GM23338 (cell line): ENCODE measurements around the gene ANKRD11. TPM values are rescaled to one million over a fixed set of nuclear protein-coding genes. Genes with fewer than 3 reads are reported as not detected.

Source experiments
- ATAC-seq: fragments of 200-7000 bp; cut with Tn5 transposase; 3 replicates; pipeline ENCODE4 v1.9.1; 2020
- DNase-seq: peaks from one replicate; pipeline ENCODE4 v3.0.0-alpha.2; 2015; ENCODE audit warnings: low spot score
- H2AFZ ChIP-seq: fragments of 200-600 bp; sonication (generic); 2 replicates; pipeline ENCODE4 v1.8.0; 2016; ENCODE audit warnings: antibody characterized with exemption, mild to moderate bottlenecking, moderate library complexity
- H3F3A ChIP-seq: fragments of 200-600 bp; sonication (generic); replicated peaks from 2 replicates; pipeline ENCODE4 v1.8.0; 2017; ENCODE audit warnings: antibody characterized with exemption, mixed run types, low read depth
- H3K27ac ChIP-seq: fragments of 200-600 bp; sonication (generic); 2 replicates; pipeline ENCODE4 v1.6.1; 2016; ENCODE audit warnings: low read depth
- H3K27me3 ChIP-seq: fragments of 200-600 bp; sonication (generic); 2 replicates; pipeline ENCODE4 v1.8.0; 2016; ENCODE audit warnings: mild to moderate bottlenecking, mixed run types, moderate library complexity; ENCODE audit not compliant: insufficient read depth
- H3K36me3 ChIP-seq: fragments of 200-600 bp; sonication (generic); 2 replicates; pipeline ENCODE4 v1.8.0; 2016; ENCODE audit warnings: mild to moderate bottlenecking; ENCODE audit not compliant: insufficient read depth
- H3K4me1 ChIP-seq: fragments of 200-600 bp; sonication (generic); 2 replicates; pipeline ENCODE4 v1.8.0; 2016; ENCODE audit warnings: mild to moderate bottlenecking, moderate library complexity; ENCODE audit not compliant: insufficient read depth
- H3K4me2 ChIP-seq: fragments of 200-600 bp; sonication (generic); 2 replicates; pipeline ENCODE4 v1.7.1; 2017; ENCODE audit warnings: mixed run types
- H3K4me3 ChIP-seq: fragments of 200-600 bp; sonication (generic); 2 replicates; pipeline ENCODE4 v1.6.1; 2016; ENCODE audit warnings: mixed run types
- H3K79me2 ChIP-seq: fragments of 200-600 bp; sonication (generic); replicated peaks from 2 replicates; pipeline ENCODE4 v1.8.0; 2017; ENCODE audit warnings: mild to moderate bottlenecking; ENCODE audit not compliant: insufficient read depth
- H3K9me2 ChIP-seq: fragments of 200-600 bp; sonication (generic); 2 replicates; pipeline ENCODE4 v1.8.0; 2017; ENCODE audit not compliant: insufficient read depth
- H4K20me1 ChIP-seq: fragments of 200-600 bp; sonication (generic); replicated peaks from 2 replicates; pipeline ENCODE4 v1.8.0; 2017; ENCODE audit warnings: mild to moderate bottlenecking; ENCODE audit not compliant: insufficient read depth
- H3K27ac Mint-ChIP-seq: 2 replicates; pipeline ENCODE4 v1.8.0; 2020; ENCODE audit warnings: inconsistent platforms, mild to moderate bottlenecking, moderate library complexity, mixed read lengths
- H3K27me3 Mint-ChIP-seq: 3 replicates; pipeline ENCODE4 v1.8.0; 2022; ENCODE audit warnings: low read depth, mild to moderate bottlenecking, moderate library complexity, mixed read lengths, inconsistent platforms; ENCODE audit not compliant: insufficient read depth, poor library complexity
- H3K36me3 Mint-ChIP-seq: 3 replicates; pipeline ENCODE4 v1.8.0; 2021; ENCODE audit warnings: low read depth, mild to moderate bottlenecking, inconsistent platforms, moderate library complexity, mixed read lengths
- H3K4me1 Mint-ChIP-seq: 3 replicates; pipeline ENCODE4 v1.8.0; 2020; ENCODE audit warnings: mild to moderate bottlenecking, inconsistent platforms, mixed read lengths
- H3K4me3 Mint-ChIP-seq: 3 replicates; pipeline ENCODE4 v1.8.0; 2021; ENCODE audit warnings: moderate library complexity, mild to moderate bottlenecking, inconsistent platforms, mixed read lengths
- H3K9me3 Mint-ChIP-seq: 3 replicates; pipeline ENCODE4 v1.8.0; 2020; ENCODE audit warnings: moderate library complexity, mild to moderate bottlenecking, inconsistent platforms, mixed read lengths
- CREB1 ChIP-seq: fragments of 250-450 bp; sonication (Bioruptor Pico); IDR thresholded peaks from 2 replicates; pipeline ENCODE4 v1.5.0; 2020; ENCODE audit warnings: low read depth, mild to moderate bottlenecking, moderate library complexity
- EZH2 ChIP-seq: fragments of 200-600 bp; sonication (generic); IDR thresholded peaks from one replicate; pipeline ENCODE4 v1.8.0; 2017; ENCODE audit warnings: antibody characterized with exemption, mild to moderate bottlenecking, low read depth; ENCODE audit not compliant: unreplicated experiment
- EZH2phosphoT487 ChIP-seq: fragments of 200-600 bp; sonication (generic); IDR thresholded peaks from one replicate; pipeline ENCODE4 v1.8.1; 2018; ENCODE audit warnings: antibody characterized with exemption; ENCODE audit not compliant: unreplicated experiment
- JUNB ChIP-seq: IDR thresholded peaks from one replicate; pipeline ENCODE4 v1.6.1; 2016; ENCODE audit warnings: antibody characterized with exemption; ENCODE audit not compliant: unreplicated experiment
- NANOG ChIP-seq: IDR thresholded peaks from 2 replicates; pipeline ENCODE4 v1.6.1; 2016; ENCODE audit warnings: antibody characterized with exemption, borderline replicate concordance
- POLR2AphosphoS5 ChIP-seq: IDR thresholded peaks from 2 replicates; pipeline ENCODE4 v1.6.1; 2016; ENCODE audit warnings: antibody characterized with exemption, low read depth
- REST ChIP-seq: IDR thresholded peaks from one replicate; pipeline ENCODE4 v1.6.1; 2018; ENCODE audit warnings: antibody characterized with exemption; ENCODE audit not compliant: unreplicated experiment
- STAT1 ChIP-seq: IDR thresholded peaks from one replicate; pipeline ENCODE4 v1.6.1; 2016; ENCODE audit warnings: antibody characterized with exemption; ENCODE audit not compliant: unreplicated experiment
- ZNF114 ChIP-seq: fragments of 250-450 bp; sonication (Bioruptor Pico); IDR thresholded peaks from 2 replicates; pipeline ENCODE4 v1.5.0; 2020; ENCODE audit warnings: mild to moderate bottlenecking, moderate library complexity
- ZNF331 ChIP-seq: fragments of 250-450 bp; sonication (Bioruptor Pico); IDR thresholded peaks from 2 replicates; pipeline ENCODE4 v1.5.0; 2020; ENCODE audit warnings: low read depth, mild to moderate bottlenecking, moderate library complexity
- polyA plus RNA-seq: library from polyadenylated mRNA; unstranded; fragments of >200 nt; fragmentation: Nextera tagmentation; extraction: Ambion mirVana; gene quantifications from 2 replicates; pipeline ENCODE4 v1.2.1, GENCODE V29; 2016
- total RNA-seq: library from RNA; depleted of rRNA; stranded (reverse); fragments of >200 nt; shearing (Covaris generic); gene quantifications from 2 replicates; pipeline ENCODE4 v1.2.3, GENCODE V29; 2014
- TF ChIP-seq, protein P1 (sequence below): IDR thresholded peaks from 2 replicates; pipeline ENCODE4 v1.6.1; 2016; ENCODE audit warnings: antibody characterized with exemption
- TF ChIP-seq, protein P2 (sequence below), 2 experiments: fragments of 200-600 bp in 1 of 2; sonication (generic) in 1 of 2; conservative IDR thresholded peaks; 2 replicates each; pipeline versions ENCODE4 v1.5.1 to v1.6.1; 2016 to 2017; ENCODE audit warnings: antibody characterized with exemption in 2 of 2, low read depth in 2 of 2, mild to moderate bottlenecking in 2 of 2, moderate library complexity in 1 of 2
- TF ChIP-seq, protein P3 (sequence below): fragments of 250-450 bp; sonication (Bioruptor Pico); IDR thresholded peaks from 2 replicates; pipeline ENCODE4 v1.5.0; 2020; ENCODE audit warnings: mild to moderate bottlenecking, moderate library complexity

The ANKRD11 gene
- total and polyA plus RNA-seq, 2 experiments from 2014 or later: 130 to 159 TPM

- Histone ChIP-seq H3K27ac (peak overlapping the region; percentile 69; the same call in 1 of the 2 replicates), H3K4me1 (peaks cover 33% of the 10 kb centered on the region), H3K27me3 (no peaks in the 10 kb centered on the region), H3K9me2 (no peaks in the 10 kb centered on the region), H3F3A (peaks cover 8% of the 10 kb centered on the region), H4K20me1 (peaks cover 46% of the 10 kb centered on the region), H3K4me3 (no peak overlapping the region), H2AFZ (no peak overlapping the region), H3K79me2 (peaks cover 93% of the 10 kb centered on the region), H3K36me3 (no peaks in the 10 kb centered on the region), H3K4me2 (no peak overlapping the region)
- Mint-ChIP-seq H3K4me3 (no peak overlapping the region), H3K9me3 (no peaks in the 10 kb centered on the region; the same call in 2 of the 3 replicates), H3K27me3 (peaks cover 22% of the 10 kb centered on the region), H3K27ac (no peak overlapping the region; the same call in 1 of the 2 replicates), H3K4me1 (peaks cover 72% of the 10 kb centered on the region), H3K36me3 (peaks cover 18% of the 10 kb centered on the region)
- ATAC-seq (no peak), DNase-seq (no peak)
- TF ChIP-seq CREB1 (CRISPR knock-in tag) (no peak), REST (no peak), EZH2 (no peak), POLR2AphosphoS5 (no peak), ZNF331 (no peak), STAT1 (no peak), JUNB (no peak), NANOG (no peak), EZH2phosphoT487 (no peak), ZNF114 (CRISPR knock-in tag) (no peak)
- TF ChIP-seq, protein P1, sequence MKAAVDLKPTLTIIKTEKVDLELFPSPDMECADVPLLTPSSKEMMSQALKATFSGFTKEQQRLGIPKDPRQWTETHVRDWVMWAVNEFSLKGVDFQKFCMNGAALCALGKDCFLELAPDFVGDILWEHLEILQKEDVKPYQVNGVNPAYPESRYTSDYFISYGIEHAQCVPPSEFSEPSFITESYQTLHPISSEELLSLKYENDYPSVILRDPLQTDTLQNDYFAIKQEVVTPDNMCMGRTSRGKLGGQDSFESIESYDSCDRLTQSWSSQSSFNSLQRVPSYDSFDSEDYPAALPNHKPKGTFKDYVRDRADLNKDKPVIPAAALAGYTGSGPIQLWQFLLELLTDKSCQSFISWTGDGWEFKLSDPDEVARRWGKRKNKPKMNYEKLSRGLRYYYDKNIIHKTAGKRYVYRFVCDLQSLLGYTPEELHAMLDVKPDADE: no peak
- TF ChIP-seq, protein P2, sequence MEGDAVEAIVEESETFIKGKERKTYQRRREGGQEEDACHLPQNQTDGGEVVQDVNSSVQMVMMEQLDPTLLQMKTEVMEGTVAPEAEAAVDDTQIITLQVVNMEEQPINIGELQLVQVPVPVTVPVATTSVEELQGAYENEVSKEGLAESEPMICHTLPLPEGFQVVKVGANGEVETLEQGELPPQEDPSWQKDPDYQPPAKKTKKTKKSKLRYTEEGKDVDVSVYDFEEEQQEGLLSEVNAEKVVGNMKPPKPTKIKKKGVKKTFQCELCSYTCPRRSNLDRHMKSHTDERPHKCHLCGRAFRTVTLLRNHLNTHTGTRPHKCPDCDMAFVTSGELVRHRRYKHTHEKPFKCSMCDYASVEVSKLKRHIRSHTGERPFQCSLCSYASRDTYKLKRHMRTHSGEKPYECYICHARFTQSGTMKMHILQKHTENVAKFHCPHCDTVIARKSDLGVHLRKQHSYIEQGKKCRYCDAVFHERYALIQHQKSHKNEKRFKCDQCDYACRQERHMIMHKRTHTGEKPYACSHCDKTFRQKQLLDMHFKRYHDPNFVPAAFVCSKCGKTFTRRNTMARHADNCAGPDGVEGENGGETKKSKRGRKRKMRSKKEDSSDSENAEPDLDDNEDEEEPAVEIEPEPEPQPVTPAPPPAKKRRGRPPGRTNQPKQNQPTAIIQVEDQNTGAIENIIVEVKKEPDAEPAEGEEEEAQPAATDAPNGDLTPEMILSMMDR (conservative IDR thresholded peaks at IDR 0.05; ENCODE audit: low read depth in 2 of 2): no peak
- TF ChIP-seq, protein P3, sequence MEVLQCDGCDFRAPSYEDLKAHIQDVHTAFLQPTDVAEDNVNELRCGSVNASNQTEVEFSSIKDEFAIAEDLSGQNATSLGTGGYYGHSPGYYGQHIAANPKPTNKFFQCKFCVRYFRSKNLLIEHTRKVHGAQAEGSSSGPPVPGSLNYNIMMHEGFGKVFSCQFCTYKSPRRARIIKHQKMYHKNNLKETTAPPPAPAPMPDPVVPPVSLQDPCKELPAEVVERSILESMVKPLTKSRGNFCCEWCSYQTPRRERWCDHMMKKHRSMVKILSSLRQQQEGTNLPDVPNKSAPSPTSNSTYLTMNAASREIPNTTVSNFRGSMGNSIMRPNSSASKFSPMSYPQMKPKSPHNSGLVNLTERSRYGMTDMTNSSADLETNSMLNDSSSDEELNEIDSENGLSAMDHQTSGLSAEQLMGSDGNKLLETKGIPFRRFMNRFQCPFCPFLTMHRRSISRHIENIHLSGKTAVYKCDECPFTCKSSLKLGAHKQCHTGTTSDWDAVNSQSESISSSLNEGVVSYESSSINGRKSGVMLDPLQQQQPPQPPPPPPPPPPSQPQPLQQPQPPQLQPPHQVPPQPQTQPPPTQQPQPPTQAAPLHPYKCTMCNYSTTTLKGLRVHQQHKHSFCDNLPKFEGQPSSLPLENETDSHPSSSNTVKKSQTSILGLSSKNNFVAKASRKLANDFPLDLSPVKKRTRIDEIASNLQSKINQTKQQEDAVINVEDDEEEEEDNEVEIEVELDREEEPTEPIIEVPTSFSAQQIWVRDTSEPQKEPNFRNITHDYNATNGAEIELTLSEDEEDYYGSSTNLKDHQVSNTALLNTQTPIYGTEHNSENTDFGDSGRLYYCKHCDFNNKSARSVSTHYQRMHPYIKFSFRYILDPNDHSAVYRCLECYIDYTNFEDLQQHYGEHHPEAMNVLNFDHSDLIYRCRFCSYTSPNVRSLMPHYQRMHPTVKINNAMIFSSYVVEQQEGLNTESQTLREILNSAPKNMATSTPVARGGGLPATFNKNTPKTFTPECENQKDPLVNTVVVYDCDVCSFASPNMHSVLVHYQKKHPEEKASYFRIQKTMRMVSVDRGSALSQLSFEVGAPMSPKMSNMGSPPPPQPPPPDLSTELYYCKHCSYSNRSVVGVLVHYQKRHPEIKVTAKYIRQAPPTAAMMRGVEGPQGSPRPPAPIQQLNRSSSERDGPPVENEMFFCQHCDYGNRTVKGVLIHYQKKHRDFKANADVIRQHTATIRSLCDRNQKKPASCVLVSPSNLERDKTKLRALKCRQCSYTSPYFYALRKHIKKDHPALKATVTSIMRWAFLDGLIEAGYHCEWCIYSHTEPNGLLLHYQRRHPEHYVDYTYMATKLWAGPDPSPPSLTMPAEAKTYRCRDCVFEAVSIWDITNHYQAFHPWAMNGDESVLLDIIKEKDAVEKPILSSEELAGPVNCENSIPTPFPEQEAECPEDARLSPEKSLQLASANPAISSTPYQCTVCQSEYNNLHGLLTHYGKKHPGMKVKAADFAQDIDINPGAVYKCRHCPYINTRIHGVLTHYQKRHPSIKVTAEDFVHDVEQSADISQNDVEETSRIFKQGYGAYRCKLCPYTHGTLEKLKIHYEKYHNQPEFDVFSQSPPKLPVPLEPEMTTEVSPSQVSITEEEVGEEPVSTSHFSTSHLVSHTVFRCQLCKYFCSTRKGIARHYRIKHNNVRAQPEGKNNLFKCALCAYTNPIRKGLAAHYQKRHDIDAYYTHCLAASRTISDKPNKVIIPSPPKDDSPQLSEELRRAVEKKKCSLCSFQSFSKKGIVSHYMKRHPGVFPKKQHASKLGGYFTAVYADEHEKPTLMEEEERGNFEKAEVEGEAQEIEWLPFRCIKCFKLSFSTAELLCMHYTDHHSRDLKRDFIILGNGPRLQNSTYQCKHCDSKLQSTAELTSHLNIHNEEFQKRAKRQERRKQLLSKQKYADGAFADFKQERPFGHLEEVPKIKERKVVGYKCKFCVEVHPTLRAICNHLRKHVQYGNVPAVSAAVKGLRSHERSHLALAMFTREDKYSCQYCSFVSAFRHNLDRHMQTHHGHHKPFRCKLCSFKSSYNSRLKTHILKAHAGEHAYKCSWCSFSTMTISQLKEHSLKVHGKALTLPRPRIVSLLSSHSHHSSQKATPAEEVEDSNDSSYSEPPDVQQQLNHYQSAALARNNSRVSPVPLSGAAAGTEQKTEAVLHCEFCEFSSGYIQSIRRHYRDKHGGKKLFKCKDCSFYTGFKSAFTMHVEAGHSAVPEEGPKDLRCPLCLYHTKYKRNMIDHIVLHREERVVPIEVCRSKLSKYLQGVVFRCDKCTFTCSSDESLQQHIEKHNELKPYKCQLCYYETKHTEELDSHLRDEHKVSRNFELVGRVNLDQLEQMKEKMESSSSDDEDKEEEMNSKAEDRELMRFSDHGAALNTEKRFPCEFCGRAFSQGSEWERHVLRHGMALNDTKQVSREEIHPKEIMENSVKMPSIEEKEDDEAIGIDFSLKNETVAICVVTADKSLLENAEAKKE (CRISPR knock-in tag): no peak
Observed at GRCh38 chr16:89388536-89388935, 101.8 kb downstream of the ANKRD11 start.
